ENCODE data around the gene SSUH2.

SSUH2 gene

DNA sequence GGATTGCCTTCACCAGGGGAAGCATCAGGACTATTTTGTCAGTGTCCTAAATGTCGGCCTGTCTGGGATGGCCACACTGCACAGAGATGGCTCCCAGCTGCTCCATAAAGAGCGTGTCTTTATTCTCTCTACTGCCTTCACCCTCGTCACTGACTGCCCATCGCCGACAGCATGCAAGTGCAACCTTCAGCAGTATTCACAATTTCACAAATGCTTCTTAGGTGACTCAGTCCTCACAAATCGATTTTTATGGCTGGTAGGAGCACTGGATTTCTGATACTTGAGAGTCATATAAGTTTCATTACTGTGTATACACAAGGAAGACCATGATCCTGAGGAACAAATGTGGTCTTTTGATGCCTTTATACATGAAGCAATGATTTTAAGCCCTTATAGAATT lies 1.1 kb upstream of the SSUH2 start:
- H3K9me3 ChIP-seq (ENCODE audit: control insufficient read depth, insufficient read depth, low read depth, low read length): no peaks in the 10 kb centered on the region
- H3K4me1 ChIP-seq (ENCODE audit: control insufficient read depth, insufficient read depth, low read length): no peaks in the 10 kb centered on the region
- H3K4me3 ChIP-seq (ENCODE audit: low read depth, low read length): no peak overlapping the region
- TF ChIP-seq ZNF843 (tag by site-specific recombination; IDR thresholded peaks at IDR 0.05) (no peak), ZNF664 (tag by site-specific recombination; IDR thresholded peaks at IDR 0.05) (no peak), SP7 (tag by site-specific recombination; IDR thresholded peaks at IDR 0.05) (no peak), ZNF16 (tag by site-specific recombination; IDR thresholded peaks at IDR 0.05; ENCODE audit: low read depth) (no peak), KLF1 (tag by site-specific recombination; IDR thresholded peaks at IDR 0.05) (no peak), ZNF610 (tag by site-specific recombination; IDR thresholded peaks at IDR 0.05; ENCODE audit: borderline replicate concordance) (no peak)
- no peak overlapping the region for H3K27ac ChIP-seq (ENCODE audit: extremely low read depth, low read depth, low read length)
- ChIA-PET POLR2A (no interaction called here), CTCF (interaction anchor here (1.0 to 2.1 kb wide), 4 partner anchors 10 to 21 kb away, joined by 5 to 7 read pairs (median 5); no protein-coding TSS in a partner anchor)
- no peaks in the 10 kb centered on the region for H3K36me3 ChIP-seq (ENCODE audit: control insufficient read depth in 2 of 2, insufficient read depth in 1 of 2, low read length in 2 of 2)

DNA sequence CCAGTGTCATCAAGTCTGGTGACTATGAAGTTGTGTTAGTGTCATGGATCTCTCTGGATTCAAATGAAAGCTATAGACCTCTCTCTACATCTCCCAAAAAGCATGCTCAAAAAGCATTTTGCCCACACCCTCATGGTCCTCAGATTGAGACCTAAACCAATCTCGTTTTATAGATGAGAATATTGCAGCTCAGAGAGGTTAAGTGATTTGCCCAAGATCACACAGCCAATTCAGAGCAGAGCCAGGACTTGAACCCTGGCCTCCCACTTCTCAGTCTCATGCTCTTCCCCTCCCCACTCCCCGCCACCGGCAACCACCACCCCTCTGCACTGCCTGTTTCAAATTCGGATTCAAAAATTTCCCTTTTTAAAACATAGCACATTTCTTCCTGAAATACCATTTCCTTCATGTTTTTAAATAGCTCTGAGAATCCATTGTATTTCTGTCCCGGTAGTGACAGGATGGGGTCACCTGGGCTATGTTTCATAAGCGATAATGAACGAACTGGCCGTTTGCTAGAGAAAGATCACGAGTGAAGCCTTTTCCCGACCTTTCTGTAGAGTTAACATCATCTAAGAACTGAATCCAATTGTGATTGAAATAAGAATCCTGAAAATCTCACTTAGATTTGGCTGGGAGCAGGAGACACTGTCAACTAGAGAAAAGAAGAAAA lies 769 bp downstream of the SSUH2 start:
- ChIA-PET POLR2A (no interaction called here), CTCF (interaction anchor here (1.4 to 2.1 kb wide), 2 partner anchors 20 to 126 kb away, joined by 3 to 7 read pairs; partner anchors contain the start of gene OXTR)
- H3K27ac ChIP-seq (ENCODE audit: extremely low read depth, low read depth, low read length): no peak overlapping the region
- H3K4me1 ChIP-seq (ENCODE audit: control insufficient read depth, insufficient read depth, low read length): no peaks in the 10 kb centered on the region
- TF ChIP-seq ZNF133 (tag by site-specific recombination; IDR thresholded peaks at IDR 0.05): no peak
- no peak for TF ChIP-seq ZNF677 (tag by site-specific recombination; IDR thresholded peaks at IDR 0.05)
- TF ChIP-seq SCRT1 (tag by site-specific recombination; IDR thresholded peaks at IDR 0.05; ENCODE audit: borderline replicate concordance): no peak
- TF ChIP-seq ZNF600 (tag by site-specific recombination; IDR thresholded peaks at IDR 0.05): no peak
- no peak for TF ChIP-seq ZNF629 (tag by site-specific recombination; IDR thresholded peaks at IDR 0.05)
- TF ChIP-seq ZFP37 (tag by site-specific recombination; IDR thresholded peaks at IDR 0.05): no peak
- no peak for TF ChIP-seq ZNF626 (tag by site-specific recombination; IDR thresholded peaks at IDR 0.05)
- no peak for TF ChIP-seq SALL2 (tag by site-specific recombination; IDR thresholded peaks at IDR 0.05; ENCODE audit: borderline replicate concordance)
- TF ChIP-seq, protein P1, sequence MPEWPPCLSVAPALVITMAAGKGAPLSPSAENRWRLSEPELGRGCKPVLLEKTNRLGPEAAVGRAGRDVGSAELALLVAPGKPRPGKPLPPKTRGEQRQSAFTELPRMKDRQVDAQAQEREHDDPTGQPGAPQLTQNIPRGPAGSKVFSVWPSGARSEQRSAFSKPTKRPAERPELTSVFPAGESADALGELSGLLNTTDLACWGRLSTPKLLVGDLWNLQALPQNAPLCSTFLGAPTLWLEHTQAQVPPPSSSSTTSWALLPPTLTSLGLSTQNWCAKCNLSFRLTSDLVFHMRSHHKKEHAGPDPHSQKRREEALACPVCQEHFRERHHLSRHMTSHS (tag by site-specific recombination; IDR thresholded peaks at IDR 0.05): no peak
- TF ChIP-seq ZNF529 (tag by site-specific recombination; IDR thresholded peaks at IDR 0.05; ENCODE audit: insufficient replicate concordance): no peak
- no peak for TF ChIP-seq ZNF335 (tag by site-specific recombination; conservative IDR thresholded peaks at IDR 0.05)
- no peak for TF ChIP-seq ZNF18 (tag by site-specific recombination; IDR thresholded peaks at IDR 0.05)
- no peak for TF ChIP-seq HOXD13 (CRISPR knock-in tag; IDR thresholded peaks at IDR 0.05; ENCODE audit: borderline replicate concordance)
- TF ChIP-seq ZNF354C (tag by site-specific recombination; IDR thresholded peaks at IDR 0.05; ENCODE audit: borderline replicate concordance, low read depth): no peak
- TF ChIP-seq ZNF449 (tag by site-specific recombination; IDR thresholded peaks at IDR 0.05): no peak
- TF ChIP-seq PRDM1 (tag by site-specific recombination; IDR thresholded peaks at IDR 0.05): no peak
- no peak for TF ChIP-seq ZNF501 (tag by site-specific recombination; IDR thresholded peaks at IDR 0.05)
- no peak for TF ChIP-seq ZNF221 (tag by site-specific recombination; IDR thresholded peaks at IDR 0.05; ENCODE audit: borderline replicate concordance)
- TF ChIP-seq, protein P2, sequence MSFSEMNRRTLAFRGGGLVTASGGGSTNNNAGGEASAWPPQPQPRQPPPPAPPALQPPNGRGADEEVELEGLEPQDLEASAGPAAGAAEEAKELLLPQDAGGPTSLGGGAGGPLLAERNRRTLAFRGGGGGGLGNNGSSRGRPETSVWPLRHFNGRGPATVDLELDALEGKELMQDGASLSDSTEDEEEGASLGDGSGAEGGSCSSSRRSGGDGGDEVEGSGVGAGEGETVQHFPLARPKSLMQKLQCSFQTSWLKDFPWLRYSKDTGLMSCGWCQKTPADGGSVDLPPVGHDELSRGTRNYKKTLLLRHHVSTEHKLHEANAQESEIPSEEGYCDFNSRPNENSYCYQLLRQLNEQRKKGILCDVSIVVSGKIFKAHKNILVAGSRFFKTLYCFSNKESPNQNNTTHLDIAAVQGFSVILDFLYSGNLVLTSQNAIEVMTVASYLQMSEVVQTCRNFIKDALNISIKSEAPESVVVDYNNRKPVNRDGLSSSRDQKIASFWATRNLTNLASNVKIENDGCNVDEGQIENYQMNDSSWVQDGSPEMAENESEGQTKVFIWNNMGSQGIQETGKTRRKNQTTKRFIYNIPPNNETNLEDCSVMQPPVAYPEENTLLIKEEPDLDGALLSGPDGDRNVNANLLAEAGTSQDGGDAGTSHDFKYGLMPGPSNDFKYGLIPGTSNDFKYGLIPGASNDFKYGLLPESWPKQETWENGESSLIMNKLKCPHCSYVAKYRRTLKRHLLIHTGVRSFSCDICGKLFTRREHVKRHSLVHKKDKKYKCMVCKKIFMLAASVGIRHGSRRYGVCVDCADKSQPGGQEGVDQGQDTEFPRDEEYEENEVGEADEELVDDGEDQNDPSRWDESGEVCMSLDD (tag by site-specific recombination; IDR thresholded peaks at IDR 0.05): no peak
- H3K9me3 ChIP-seq (ENCODE audit: control insufficient read depth, insufficient read depth, low read depth, low read length): no peaks in the 10 kb centered on the region
- no peak overlapping the region for H3K4me3 ChIP-seq (ENCODE audit: low read depth, low read length)
- H3K36me3 ChIP-seq (ENCODE audit: control insufficient read depth in 2 of 2, insufficient read depth in 1 of 2, low read length in 2 of 2): no peaks in the 10 kb centered on the region

Measured in HEK293 (cell line).